CD4-positive, alpha-beta T cell treated with Interleukin-17A for 1 hour (primary cell): ENCODE results near the gene PARD3B.

Experiments
- DNase-seq: peaks from one replicate; pipeline ENCODE4 v3.0.0-alpha.2; 2020

PARD3B gene

GRCh38 chr2:205496370-205496769 is 951.1 kb downstream of the PARD3B start:
- no peak for DNase-seq

- no peak for DNase-seq
These were observed 951.5 kb downstream of the PARD3B start for GRCh38 chr2:205496772-205497171.

- DNase-seq, result no peak
These were observed 953.7 kb downstream of the PARD3B start for GRCh38 chr2:205499006-205499405.

- DNase-seq, result no peak
These were observed 954.8 kb downstream of the PARD3B start for GRCh38 chr2:205500065-205500464.

GRCh38 chr2:205500951-205501350 is 955.7 kb downstream of the PARD3B start:
- no peak for DNase-seq

GRCh38 chr2:205501826-205502225 is 956.6 kb downstream of the PARD3B start:
- DNase-seq, result no peak

- DNase-seq, result no peak
These were observed 960.1 kb downstream of the PARD3B start for GRCh38 chr2:205505371-205505770.

- no peak for DNase-seq
These were observed 964.4 kb downstream of the PARD3B start for GRCh38 chr2:205509655-205510054.

GRCh38 chr2:205510345-205510744 is 965.1 kb downstream of the PARD3B start:
- DNase-seq, result no peak

GRCh38 chr2:205511221-205511620 is 965.9 kb downstream of the PARD3B start:
- no peak for DNase-seq

- DNase-seq, result no peak
These were observed 966.4 kb downstream of the PARD3B start for GRCh38 chr2:205511641-205512040.

GRCh38 chr2:205520311-205520710 is 975.0 kb downstream of the PARD3B start:
- DNase-seq, result no peak

- no peak for DNase-seq
These were observed 979.4 kb downstream of the PARD3B start for GRCh38 chr2:205524656-205525055.

GRCh38 chr2:205527801-205528200 is 982.5 kb downstream of the PARD3B start:
- DNase-seq, result no peak

- no peak for DNase-seq
These were observed 985.8 kb downstream of the PARD3B start for GRCh38 chr2:205531072-205531471.

GRCh38 chr2:205531489-205532148 is 986.3 kb downstream of the PARD3B start:
- no peak for DNase-seq

GRCh38 chr2:205535001-205535400 is 989.7 kb downstream of the PARD3B start:
- DNase-seq, result no peak

- DNase-seq, result no peak
These were observed 994.3 kb downstream of the PARD3B start for GRCh38 chr2:205539603-205540002.

GRCh38 chr2:205540036-205540435 is 994.8 kb downstream of the PARD3B start:
- DNase-seq, result no peak

GRCh38 chr2:205543262-205543843 is 998.1 kb downstream of the PARD3B start:
- DNase-seq, result no peak

GRCh38 chr2:205543937-205544702 is 998.8 kb downstream of the PARD3B start:
- no peak for DNase-seq

- DNase-seq, result no peak
These were observed 1000.9 kb downstream of the PARD3B start for GRCh38 chr2:205545971-205546816.

- DNase-seq, result no peak
These were observed 1010.4 kb downstream of the PARD3B start for GRCh38 chr2:205555566-205556230.
